Activated CD4-positive, alpha-beta T cell treated with anti-CD3 and anti-CD28 coated beads, Interleukin-2, amount 50 U/mL, for 24 hours (primary cell): ENCODE measurements around the gene PLVAP.

Experiments
- DNase-seq, 2 donors: peaks; one replicate each; pipeline ENCODE4 v3.0.0-alpha.2; 2020; ENCODE audit warnings: low read depth in 1 of 2, low spot score in 1 of 2

Gene PLVAP

DNA sequence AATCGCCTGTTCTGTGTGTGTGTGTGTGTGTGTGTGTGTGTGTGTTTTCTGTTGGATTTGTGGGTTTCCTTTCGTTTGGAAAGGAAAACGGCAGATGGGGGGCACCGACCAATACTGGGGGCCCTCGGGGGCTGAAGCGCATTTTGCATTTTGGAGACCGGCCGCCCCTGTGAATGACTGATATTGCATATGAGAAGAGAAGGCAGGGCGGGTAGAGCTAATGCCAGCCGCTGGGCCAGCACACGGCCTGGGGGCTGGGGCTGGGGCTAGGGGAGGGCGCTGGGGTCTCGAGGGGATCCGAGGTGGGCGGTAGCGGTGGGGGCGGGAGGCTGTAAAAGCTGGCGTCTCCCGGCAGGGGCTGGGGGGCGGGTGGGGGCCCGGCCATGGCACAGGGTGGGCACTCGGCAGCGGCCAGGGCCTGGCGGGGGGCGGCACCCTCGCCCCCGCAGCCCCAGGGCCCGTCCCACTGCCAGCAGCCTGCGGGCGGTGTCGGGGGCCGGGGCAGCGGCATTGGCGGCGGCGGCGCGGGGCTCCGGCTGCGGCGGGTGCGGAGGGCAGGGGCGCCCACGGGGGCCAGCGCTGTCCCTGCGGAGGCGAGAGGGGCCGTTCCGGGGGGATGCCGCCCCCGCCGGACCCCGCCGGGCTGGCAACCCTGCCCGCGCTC lies 53.7 kb downstream of the PLVAP start:
- no peak for DNase-seq

DNA sequence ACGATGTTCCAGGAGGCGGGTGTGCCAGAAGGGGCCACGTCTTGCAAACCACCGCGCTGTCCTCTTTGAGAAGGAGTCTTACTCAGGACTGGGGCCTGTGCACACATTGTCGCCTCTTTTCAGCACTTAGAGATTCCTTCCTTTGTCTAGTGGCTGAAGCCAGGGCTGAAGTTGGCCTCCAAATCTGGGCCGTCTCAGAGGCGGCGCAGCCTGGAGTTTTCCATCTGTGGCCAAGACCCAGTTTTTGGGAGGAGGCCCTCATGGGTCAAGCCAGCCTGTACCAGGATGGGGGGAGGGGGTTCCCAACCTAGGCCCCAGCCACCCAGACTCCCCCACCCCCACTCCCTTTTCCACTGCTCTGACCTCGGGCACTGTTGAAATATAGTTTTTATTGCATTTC lies 54.3 kb downstream of the PLVAP start:
- no peak for DNase-seq

DNA sequence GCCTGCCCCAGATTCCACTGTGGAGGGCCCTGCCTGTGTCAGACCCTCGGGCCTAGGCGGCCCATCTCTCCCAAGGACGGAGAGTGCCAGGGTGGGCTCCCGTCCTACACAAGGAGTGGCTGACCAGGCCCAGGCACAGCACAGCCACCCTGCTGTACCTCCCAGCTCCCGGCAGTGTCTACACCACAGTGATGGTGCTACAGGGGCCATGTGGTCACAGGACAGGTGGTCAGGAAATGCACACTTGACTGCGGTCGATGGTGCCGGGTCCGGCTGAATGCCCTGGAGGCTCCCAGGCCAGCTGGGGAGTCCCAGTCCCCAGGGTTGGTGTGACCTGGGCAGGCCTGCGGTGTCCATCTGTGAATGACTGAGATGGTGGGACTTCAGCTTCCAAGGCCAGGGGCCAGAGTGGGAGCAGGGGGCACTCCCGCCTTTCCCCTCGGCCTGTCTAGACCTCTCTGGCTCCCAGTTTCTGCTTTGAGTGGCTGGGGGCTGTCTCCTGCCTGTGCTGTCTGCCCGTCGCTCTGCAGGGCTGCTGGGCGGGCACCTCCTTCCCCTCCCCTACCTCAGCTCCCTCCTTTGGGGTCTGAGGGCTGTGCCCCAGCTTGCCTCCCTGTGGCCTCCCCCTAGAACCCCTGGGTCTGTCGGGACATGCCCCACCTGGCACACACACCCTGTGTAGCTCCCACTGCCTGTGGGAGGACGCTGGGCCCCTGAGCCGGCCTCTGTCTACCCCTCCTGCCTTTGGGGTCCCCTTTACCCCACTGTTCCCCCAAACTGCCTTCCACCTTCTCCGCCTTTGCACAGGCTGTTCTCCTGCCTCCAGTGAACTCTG lies 55.3 kb downstream of the PLVAP start:
- DNase-seq = no peak

DNA sequence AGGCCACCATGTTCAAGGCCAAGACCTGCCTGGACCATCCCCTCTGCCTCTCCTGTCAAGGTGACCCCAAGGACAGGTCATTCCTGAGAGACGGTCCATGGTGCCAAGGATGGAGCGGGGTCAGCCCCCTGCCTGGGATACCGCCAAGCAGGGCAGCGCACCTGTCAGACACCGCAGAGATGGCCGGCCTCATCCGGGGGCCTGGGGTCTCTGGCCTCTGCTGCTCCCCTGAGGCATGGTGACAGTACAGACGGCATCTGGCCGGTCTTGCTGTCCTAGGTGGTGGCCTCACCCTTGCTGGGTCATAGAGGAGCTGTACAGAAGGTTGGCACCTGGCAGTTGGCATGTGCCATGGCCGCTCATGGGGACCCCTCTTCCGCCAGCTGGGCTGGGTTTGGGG lies 56.7 kb downstream of the PLVAP start:
- DNase-seq = no peak

DNA sequence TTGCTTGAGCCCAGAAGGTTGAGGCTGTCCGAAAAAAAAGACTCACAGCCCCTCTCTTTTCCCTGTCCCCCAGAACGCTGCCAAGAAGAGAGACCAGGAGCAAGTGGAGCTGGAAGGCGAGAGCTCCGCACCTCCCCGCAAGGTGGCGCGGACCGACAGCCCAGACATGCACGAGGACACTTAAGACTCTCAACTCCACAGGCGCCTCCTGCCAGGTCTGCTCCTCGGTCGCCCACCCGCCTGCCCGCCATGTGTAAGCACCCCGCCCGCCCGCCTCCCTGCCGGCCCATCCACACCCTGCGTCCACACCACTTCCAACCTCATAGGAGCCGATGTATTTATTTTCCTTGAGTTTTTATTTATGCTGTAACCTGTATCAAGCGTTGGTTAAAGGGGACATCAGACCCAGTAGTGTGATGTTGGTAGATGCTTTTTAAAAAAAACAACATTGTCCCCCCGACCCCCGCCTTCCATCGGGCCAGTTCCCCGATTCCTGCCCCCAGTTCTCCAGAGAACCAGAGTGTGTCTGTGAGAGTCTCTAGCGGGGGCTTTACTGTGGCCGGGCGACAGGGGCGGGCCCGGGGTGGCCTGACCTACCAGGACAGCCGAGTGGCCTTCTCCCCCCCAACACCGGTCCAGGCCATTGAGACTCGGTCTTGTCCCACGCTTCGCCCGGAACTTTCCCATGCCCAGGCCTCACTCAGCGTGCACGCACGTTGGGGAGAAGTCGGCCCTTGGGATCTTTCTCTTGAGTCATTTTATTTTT lies 57.5 kb downstream of the PLVAP start:
- no peak for DNase-seq

DNA sequence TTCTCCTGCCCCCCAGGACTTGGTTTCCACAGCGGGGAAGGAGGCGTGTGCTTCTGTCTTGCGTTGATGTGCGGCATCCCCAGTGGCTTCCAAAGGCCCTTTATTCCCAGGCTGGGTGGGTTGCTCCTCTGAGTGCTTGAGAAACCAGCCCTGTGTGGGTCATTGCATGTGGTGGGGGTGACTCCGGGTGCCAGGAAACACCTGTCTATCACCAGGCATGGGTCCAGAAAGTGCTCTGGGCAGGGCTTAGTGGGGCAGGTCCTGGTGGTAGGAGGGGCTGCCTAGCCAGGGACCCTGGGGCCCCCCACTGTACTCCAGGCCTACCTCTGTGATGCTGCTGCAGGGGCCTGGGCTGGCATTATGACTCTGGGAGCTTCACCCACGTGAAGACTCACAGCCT lies 58.2 kb downstream of the PLVAP start:
- no peak for DNase-seq

DNA sequence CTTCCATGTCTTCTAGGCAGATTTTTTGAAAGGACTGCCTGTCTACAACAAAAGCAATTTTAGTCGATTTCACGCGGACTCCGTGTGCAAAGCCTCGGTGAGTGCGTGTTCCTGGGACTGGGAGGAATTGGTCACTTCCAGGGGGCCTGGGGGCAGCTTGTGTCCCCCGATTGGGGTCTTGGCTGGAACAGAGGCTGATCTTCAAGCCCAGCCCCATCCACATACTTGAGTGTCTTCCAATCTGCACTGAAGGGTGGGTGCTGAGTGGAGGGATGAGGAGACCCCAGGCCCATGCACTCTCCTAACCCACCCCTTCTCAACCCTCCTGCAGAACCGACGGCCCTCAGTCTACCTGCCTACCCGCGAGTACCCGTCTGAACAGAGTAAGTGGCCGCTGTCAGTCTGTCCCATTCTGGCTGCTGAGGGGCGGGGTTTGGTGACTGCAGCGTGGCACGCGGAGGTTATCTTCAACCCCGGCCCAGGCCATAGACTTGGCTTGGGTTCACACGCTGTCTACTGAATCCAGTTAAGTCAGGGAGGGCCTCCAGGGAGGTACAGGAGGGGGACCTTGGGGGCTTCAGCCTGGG lies 63.0 kb downstream of the PLVAP start:
- no peak for DNase-seq

DNA sequence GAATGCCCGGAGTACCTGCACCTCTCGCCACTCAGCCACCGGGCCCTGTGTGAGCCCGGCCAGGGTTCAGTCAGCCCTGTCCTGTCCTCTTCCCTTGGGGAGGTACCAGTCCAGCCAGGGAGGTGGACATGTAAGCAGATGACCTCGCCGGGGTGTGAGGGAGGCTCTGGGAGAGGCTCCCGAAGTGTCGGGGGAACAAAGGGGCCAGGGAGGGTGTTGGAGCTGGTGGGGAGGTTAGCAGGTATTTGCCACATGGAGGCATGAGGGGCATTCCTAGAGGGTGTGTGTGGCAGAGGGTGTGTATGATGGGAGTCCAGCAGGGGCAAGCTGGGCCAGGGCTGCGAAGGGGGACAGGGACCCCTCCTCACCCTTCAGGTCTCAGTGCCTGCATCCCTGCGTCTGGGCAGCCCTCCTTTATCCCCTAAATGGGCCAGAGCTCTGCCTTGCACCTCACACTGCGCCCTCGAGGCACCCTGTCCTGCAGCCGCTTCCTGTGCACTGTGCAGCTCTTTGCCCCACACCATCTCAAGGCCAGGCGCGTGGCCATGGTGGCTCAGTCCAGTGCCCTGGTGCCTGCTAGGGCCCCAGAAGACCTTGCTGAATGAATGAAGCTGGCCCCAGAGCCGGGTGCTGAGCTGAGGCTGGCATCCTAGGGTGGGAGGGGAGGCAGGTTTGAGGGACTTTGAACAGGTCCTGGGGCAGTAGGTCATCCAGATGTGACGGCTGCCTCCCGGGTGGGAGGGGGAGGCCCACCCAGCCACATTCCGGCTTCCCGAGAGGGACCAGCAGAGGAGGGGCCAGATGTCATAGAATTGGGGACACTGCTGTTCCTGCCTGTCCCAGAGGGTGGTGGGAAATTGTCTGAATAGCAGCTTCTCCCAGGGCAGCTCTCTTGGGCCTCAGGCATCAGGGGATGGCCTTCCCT lies 64.7 kb downstream of the PLVAP start:
- no peak for DNase-seq

DNA sequence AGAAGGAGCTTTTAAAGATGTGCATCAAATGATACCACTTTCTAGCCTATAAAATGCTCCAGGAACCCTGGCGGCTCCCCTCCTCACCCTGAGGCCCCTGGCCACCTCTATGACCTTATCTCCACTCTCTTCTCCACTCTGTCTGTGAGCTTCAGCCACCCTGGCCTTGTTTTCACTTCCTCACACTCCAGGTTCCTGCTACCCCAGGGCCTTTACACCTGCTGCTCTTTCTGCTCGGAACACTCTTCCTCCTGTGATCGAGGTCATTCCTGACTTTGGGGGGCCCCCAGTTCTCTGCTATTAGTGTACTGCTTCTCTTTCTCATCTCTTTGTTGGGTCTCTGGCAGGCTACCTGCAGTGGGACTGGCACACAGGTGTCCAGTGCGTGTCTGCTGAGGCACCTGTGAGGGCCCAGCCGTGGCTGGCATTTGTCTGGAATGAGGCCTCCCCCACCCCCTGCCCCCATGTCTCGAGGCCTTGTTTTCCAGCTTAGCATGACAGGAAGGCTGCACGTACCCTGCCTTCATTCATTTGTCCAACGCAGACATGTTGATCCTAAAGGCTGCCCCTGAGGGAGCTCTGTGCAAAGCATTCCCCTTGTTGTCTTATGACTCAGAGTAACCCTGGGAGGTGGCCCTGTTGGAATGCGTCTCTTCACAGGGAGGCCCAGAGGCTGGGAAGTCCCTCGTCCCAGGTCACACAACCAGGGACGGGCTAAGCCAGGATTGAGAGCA lies 65.5 kb downstream of the PLVAP start:
- no peak for DNase-seq

DNA sequence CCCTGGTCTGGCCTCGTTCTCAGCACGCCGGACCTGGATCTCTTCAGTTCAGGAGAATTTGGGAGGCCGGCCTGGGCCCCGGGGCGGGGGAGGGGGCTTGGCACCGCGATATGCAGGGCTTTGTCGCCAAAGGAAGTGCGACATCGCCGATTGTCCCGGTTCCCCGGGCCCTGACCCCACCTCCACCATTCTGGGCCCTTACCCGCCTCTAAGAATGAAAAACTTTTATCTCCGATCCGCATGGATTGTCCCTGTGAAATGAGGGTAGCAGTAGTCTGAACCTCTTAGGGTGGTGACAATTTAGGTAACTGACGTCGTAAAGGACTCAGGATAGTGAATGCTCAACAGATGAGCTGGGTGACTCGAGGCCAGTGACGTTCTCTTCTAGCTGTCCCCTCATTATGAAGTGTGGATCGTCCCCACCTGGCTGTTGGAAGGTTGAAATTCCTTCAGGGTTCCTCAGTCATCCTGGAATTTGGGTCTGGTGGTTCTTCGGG lies 67.1 kb downstream of the PLVAP start:
- DNase-seq = no peak

DNA sequence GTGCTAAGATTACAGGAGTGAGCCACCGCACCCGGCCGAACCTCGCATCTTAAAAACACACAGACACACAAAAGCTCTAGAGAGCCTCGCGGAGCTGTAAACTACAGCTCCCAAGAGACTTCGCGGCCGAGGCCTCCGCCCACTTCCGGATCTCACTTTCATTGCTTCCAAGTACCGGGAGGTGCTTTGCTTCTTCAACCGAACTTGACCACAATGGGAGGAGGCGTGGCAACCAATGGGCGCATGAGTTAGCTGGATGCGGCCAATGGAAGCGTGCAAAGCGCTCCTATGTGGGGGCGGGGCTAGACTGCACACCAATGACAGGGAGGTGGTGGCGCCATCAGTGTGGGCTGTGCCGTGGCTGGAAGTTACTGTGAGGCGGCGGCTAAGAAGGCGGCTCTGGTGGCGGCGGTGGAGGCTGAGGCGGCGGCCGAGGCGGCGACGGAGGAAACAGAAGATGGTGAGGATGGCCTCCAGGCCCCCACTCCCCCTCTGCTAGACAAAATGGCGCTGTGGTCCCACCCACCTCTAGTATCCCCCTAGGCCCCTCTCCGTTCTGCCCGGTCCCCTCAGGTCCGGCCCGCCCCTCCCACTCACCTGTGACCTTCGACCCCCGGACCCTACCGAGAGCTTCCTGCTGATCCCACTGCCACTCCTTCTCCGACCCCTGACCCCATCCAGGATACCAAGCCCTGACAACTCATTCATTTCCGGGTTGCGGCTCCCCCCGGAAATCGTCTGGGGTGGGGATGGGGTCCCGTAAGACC lies 67.8 kb downstream of the PLVAP start, which contains the start of gene DDA1:
DDA1 (plus strand) TSS at position 366 of the 767 bp plus-strand sequence; CDS start at position 458, 92 bp downstream.
- peak; percentile 92 to 99 for DNase-seq

DNA sequence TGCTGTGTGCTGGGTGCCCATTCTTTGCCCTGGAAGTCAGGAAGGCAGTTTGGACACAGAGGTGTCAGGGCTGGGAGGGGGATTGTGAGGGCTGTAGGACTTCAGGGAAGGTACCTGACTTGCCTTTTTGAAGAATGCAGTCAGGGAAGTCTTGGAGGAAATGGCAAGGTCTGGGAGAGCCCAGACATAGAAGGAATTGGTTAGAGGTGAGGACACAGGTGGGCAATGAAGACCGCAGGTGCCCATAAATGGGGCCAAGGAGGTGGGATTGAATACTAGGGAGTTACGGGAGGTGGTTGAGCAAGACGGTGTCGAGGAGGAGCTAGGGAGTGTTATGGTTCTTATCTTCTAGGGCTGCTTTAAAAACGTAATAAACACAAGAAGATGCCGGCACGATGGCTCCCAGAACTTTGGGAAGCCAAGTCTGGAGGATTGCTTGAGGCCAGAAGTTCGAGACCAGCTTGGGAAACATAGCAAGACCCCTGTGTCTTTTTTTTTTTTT lies 69.2 kb downstream of the PLVAP start:
- DNase-seq = no peak

DNA sequence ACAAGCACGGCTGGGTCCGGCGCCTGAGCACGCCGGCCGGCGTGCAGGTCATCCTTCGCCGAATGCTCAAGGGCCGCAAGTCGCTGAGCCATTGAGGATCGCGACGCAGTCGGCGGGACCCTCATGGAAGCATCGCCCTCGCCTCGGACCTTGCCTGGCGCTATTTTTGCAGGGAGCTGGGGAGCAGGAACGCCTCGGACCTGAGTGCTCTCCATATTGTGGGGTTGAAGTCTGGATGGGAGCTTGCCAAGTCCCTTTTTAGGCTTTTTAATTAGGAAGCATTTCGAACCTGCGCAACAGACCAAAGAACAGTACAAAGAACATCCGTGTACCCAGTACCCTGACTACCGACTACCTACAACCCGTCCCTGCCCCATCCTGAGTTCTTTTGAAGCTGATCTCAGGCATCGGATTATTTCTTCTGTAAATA lies 70.8 kb downstream of the PLVAP start:
- DNase-seq = no peak

DNA sequence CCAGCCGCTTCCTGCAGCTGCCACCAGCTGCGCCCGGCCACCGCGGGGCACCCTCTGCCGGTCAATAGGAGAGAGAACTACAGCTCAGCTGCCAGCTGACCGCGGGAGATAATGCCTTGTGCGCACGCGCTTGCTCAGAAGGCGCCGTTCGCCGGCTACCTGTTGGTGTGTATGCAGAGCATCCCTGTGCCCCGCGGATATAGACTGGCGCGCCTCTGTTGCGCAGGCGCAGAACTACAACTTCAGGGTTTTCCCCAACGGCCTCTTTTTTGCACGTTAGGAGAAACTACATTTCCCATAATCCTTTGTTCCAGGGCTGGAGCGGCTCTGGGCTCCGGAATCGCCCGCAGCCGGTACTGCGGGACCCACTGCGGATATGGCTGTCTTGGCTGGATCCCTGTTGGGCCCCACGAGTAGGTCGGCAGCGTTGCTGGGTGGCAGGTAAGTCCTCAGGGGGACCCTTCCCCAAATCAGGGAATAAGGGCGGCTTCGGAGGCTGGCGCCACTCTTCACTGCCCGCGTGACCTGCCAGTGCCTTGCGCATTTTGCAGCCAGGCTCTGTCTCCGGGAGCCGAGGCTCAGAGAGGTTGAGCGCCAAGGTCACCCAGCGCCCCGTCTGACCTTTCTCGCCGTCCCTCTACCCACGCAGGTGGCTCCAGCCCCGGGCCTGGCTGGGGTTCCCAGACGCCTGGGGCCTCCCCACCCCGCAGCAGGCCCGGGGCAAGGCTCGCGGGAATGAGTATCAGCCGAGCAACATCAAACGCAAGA lies 71.4 kb downstream of the PLVAP start, which contains the start of gene MRPL34:
MRPL34 (plus strand) TSS at position 356 of the 768 bp plus-strand sequence; CDS start at position 377, 21 bp downstream.
- DNase-seq = peak; percentile 78 to 93

DNA sequence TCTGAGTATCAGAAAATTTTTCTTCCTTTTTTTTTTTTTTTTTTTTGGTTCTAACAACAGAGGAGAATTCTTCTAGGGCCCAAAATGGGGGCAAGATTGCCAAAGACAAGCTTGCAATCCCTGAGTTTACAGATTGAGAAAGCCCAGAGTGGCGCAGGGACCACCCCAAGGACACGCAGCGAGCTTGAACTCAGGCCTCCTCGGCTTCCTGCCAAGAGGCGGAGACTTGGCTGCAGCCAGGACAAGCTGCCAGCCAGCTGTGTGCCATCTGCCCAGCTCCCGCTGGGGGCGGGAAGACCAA lies 72.0 kb downstream of the PLVAP start:
- DNase-seq = no peak

DNA sequence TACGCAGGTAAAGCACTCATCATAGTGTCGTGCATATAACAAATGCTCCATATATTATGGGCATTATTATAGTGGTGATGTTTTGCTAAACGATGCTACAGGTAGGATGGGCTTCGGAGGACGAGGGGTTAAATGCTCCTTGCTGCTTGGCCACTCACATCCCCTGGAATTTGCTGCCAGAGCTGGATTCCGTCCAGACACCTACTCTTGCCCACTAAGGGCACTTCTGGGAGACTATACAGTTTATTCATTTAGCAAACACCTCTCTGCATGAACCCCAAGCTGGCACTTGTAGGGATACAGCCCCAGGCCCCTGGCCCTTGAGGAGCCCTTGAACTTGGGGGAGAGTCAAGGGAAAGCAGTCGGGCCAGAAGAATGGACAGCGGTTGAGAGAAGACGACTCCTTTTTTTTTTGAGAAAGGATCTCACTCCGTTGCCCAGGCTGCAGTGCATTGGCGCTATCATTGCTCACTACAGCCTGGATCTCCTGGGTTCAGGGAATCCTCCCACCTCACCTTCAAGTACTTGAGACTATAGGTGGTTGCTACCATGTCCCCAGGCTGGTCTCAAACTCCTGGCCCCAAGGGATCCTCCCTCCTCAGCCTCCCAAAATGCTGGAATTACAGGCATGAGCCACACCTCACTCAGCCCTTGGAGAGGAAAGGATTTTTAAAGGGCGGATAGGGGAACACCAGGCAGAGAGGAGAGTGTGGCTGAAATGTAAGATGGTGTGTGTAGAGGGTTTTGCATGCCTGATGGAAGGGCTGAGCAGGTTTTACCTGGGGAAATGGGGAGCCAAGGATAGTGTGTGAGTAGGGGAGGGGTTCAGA lies 72.5 kb downstream of the PLVAP start:
- no peak for DNase-seq

DNA sequence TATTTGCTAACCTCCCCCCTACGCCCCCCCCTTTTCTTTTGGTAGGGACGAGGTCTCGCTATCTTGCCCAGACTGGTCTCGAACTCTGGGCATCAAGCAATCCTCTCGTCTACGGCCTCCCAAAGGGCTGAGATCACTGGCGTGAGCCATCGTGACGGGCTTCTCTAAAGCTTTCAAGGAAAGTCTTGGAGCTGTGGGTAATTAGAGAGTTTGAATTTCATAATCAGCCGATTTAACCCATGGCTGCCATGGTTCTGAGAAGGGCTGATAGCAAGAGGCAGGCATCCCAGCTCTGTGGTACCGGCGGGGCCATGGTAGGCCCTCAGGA lies 73.2 kb downstream of the PLVAP start:
- no peak for DNase-seq
